GM19328 (cell line): ENCODE data around the gene TTLL9.

Source experiments
- ATAC-seq: cut with Tn5 transposase; IDR thresholded peaks from one replicate; pipeline ENCODE4 v1.9.1; 2021; ENCODE audit warnings: mild to moderate bottlenecking, moderate library complexity; ENCODE audit not compliant: unreplicated experiment

Gene TTLL9

GRCh38 chr20:31857861-31858759 lies 12.3 kb upstream of the TTLL9 start:
- no peak for ATAC-seq

DNA sequence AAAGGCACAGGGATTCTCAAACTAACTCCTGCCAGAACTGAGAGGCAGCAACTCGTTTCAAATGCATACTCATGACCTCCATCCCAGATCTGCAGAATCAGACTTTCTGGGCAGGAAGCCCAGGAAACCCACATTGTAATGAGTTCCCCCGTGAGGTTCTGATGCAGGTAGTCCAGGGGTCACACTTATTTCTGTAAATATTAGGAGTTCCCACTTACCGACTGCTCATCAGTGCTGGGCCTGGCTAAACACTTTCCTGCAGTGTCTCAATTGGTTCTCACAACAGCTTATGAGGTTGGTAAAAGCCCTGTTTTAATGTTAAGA lies 11.7 kb upstream of the TTLL9 start:
- ATAC-seq = no peak

GRCh38 chr20:31859266-31859997 lies 11.0 kb upstream of the TTLL9 start:
- no peak for ATAC-seq

DNA sequence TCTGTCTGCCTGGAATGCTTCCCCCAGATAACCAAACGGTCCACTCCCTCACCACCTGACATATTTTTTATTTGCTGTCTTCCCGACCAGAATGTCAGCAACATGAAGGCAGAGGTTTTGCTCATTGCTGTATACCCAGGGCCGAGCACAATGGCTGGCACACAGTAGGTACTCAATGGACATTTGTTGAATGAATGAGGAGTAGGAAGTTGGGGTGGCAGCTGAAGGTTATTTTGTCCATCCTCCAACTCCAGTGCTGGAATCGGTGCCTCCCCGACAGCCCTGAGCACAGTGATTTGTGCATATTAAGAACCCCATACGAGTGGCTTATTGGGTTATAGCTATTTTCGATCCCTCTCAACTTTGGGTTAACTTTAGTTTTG lies 10.4 kb upstream of the TTLL9 start:
- ATAC-seq = no peak

GRCh38 chr20:31860390-31861134 lies 9.9 kb upstream of the TTLL9 start:
- ATAC-seq = no peak

DNA sequence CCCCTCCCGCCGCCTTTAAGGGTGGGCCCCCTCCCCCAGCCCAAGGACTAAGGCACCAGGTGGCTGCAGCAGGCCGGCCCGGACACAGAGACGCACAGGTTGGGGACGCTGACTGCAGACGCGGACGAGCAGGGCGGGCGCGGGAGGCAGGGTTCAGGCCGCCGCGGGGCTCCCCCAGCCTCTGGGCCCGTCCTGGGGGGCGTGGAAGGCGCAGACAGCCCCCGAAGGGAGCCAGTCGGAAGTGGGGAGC lies 9.4 kb upstream of the TTLL9 start:
- no peak for ATAC-seq

DNA sequence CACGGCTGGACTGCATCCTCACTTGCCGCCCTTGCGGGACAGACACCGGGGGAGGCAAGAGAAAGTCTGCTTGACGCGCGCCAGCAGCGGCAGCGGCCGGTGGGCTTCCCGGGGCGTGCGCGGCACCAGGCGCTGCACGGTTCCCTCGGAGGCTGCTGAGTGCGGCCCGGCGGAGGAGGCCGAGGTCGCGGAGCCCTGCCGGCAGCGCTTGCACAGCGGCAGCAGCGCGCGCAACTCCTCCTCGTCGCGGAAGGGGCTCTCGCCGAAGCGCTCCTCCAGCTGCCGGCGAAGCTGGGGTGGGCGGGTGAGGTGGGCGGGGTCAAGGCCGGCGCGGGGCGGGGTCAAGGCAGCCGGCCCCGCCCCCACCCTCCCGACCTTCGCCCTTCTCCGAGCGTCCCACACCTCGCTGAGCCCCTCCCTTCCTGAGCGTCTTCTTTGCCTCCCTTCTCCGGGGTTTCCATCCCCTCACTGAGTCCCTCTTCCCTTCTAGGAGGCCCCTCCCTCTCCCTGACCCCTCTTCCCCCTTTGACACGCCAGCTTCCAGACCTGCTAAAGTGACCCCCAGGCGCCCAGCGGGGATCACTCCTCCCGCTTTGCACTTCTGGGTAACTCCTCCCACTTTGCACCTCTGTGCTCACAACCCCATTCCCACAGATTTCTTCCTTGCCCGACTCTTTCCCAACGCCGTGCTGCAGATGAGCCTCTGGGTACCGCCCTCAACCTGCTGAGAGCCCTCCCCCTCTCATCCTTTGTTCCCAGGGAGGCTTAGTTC lies 8.9 kb upstream of the TTLL9 start:
- no peak for ATAC-seq

DNA sequence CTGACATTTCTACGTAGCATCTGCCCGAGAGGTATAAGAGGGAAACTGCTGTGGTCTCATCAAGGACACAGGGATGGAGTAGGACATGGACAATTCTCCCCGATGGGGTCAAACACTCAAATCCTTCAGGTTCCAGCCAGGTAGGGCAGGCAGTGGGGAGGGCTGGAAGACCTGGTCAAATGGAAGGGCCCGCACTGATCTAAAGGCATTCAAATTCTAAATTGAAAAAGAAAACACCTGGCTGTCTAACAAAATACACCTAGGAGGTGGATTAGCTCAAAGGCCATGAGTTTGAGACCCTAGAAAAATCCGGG lies 8.3 kb upstream of the TTLL9 start:
- ATAC-seq = no peak

GRCh38 chr20:31862506-31862905 lies 7.9 kb upstream of the TTLL9 start:
- ATAC-seq = no peak

DNA sequence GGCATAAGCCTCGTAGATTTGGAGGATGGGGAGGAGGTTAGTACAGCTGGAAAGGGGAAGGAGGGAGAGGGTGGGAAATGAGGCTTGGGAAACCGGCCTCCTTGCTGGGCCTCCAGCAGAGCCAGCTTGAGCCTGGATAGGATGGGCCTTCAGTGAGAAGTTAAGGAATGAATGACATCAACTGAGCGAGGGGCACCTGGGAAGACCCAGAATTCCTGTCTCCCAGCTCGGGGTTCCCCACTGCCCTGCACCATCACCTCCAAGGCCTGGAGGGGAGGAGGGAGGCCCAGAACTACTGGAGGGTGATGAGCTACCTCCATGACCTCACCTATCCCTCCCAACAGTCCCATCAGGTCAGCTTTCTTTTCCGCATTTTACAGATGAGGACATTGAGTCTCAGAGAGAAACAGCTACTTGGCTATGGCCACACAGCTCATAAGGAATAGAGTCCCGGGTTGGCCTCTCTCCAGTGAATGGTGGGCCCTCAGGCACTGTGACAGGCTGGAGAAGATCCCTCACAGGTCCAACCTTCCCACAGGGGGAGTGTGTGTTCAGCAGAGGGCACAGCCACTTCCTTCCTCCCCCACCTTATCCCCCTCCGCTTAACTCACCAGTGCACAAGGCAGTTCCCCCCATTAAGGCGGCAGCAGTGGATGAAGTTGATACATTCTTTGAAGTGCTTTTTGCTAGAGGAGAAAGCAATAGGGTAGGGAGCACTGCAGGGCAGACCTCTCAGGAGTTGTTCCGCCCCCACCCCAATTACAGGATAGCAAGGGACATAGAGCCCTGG lies 6.9 kb upstream of the TTLL9 start:
- no peak for ATAC-seq

GRCh38 chr20:31864521-31865400 lies 5.7 kb upstream of the TTLL9 start:
- no peak for ATAC-seq

DNA sequence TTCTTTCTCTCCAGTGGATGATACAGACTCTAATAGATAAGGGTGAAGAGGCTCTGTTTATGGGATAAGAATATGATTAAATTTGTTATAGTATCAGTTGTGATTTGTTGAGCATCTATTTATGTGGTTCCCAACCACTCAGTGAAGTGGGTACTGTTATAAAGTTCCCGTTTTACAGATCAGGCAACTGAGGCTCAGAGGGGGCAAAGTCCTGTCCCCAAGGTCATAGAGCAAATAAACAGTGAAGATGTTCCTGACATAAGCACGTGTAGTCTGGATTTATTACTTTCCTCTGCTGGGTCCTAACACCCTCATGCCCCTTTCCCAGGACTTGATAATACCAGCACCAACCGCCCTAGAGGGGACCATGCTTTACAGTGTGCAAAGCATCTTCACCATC lies 4.2 kb upstream of the TTLL9 start:
- ATAC-seq = no peak

GRCh38 chr20:31868853-31869672 lies 1.4 kb upstream of the TTLL9 start:
- ATAC-seq = no peak

GRCh38 chr20:31869673-31869941 lies 827 bp upstream of the TTLL9 start:
- ATAC-seq = no peak

- no peak for ATAC-seq
These were observed 538 bp downstream of the TTLL9 start for GRCh38 chr20:31870726-31871617.

- ATAC-seq = no peak
These were observed 1.2 kb downstream of the TTLL9 start for GRCh38 chr20:31871618-31871954.

DNA sequence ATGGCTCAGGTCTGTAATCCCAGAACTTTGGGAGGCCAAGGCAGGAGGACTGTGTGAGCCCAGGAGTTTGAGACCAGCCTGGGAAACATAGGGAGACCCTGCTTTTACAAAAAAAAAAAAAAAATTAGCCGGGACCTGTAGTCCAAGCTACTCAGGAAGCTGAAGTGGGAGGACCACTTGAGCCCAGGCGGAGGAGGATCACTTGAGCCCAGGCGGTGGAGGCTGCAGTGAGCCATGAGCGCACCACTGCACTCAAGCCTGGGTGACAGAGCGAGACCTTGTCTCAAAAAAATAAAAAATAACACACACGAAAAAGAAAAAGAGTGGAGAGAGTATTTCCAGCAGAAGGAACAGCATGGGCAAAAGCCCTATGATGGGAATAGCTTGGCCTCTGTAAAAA lies 2.0 kb downstream of the TTLL9 start:
- no peak for ATAC-seq

GRCh38 chr20:31875671-31876070 lies 5.2 kb downstream of the TTLL9 start:
- no peak for ATAC-seq
